Ramos (cell line): Measurements from ENCODE around the gene CEP112.

Experiments used
- in situ Hi-C: fragments of 300-500 bp; cut with MboI; formaldehyde crosslinking; loops from one replicate; pipeline ENCODE4 v1.14.3; 2022; ENCODE audit warnings: low sequenced_read_pairs; ENCODE audit not compliant: unreplicated experiment

CEP112 gene

GRCh38 chr17:66002812-66003211 is 189.1 kb downstream of the CEP112 start:
- in situ Hi-C loops: no loop called here

- in situ Hi-C loops: no loop called here
These were observed 189.8 kb downstream of the CEP112 start for GRCh38 chr17:66002063-66002585.

- in situ Hi-C loops: no loop called here
These were observed 191.7 kb downstream of the CEP112 start for GRCh38 chr17:66000216-66000615.

- in situ Hi-C loops: no loop called here
These were observed 193.3 kb downstream of the CEP112 start for GRCh38 chr17:65998675-65999074.

GRCh38 chr17:65994679-65995078 is 197.3 kb downstream of the CEP112 start:
- in situ Hi-C loops: no loop called here

- in situ Hi-C loops: no loop called here
These were observed 197.8 kb downstream of the CEP112 start for GRCh38 chr17:65994114-65994513.

- in situ Hi-C loops: no loop called here
These were observed 201.3 kb downstream of the CEP112 start for GRCh38 chr17:65990593-65990992.

GRCh38 chr17:65988451-65988850 is 203.5 kb downstream of the CEP112 start:
- in situ Hi-C loops: no loop called here

GRCh38 chr17:65987988-65988387 is 203.9 kb downstream of the CEP112 start:
- in situ Hi-C loops: no loop called here

- in situ Hi-C loops: no loop called here
These were observed 206.4 kb downstream of the CEP112 start for GRCh38 chr17:65985571-65985970.

GRCh38 chr17:65984299-65984698 is 207.6 kb downstream of the CEP112 start:
- in situ Hi-C loops: no loop called here

GRCh38 chr17:65978871-65979270 is 213.1 kb downstream of the CEP112 start:
- in situ Hi-C loops: no loop called here

- in situ Hi-C loops: no loop called here
These were observed 214.9 kb downstream of the CEP112 start for GRCh38 chr17:65977041-65977440.

GRCh38 chr17:65975878-65976277 is 216.1 kb downstream of the CEP112 start:
- in situ Hi-C loops: no loop called here

- in situ Hi-C loops: no loop called here
These were observed 218.7 kb downstream of the CEP112 start for GRCh38 chr17:65973237-65973636.

- in situ Hi-C loops: no loop called here
These were observed 224.6 kb downstream of the CEP112 start for GRCh38 chr17:65967372-65967771.

- in situ Hi-C loops: no loop called here
These were observed 225.7 kb downstream of the CEP112 start for GRCh38 chr17:65966072-65966695.

- in situ Hi-C loops: no loop called here
These were observed 228.8 kb downstream of the CEP112 start for GRCh38 chr17:65963179-65963578.

- in situ Hi-C loops: no loop called here
These were observed 232.3 kb downstream of the CEP112 start for GRCh38 chr17:65959630-65960029.

- in situ Hi-C loops: no loop called here
These were observed 235.1 kb downstream of the CEP112 start for GRCh38 chr17:65956814-65957213.

- in situ Hi-C loops: no loop called here
These were observed 237.8 kb downstream of the CEP112 start for GRCh38 chr17:65954148-65954449.

GRCh38 chr17:65953316-65954147 is 238.4 kb downstream of the CEP112 start:
- in situ Hi-C loops: no loop called here
